ENCODE results near the gene SERPINA1. TPM values are rescaled to one million over a fixed set of nuclear protein-coding genes. Genes with fewer than 3 reads are reported as not detected.

Gene SERPINA1
- total RNA-seq, 1 experiment from 2014 or later: 4.9 TPM

DNA sequence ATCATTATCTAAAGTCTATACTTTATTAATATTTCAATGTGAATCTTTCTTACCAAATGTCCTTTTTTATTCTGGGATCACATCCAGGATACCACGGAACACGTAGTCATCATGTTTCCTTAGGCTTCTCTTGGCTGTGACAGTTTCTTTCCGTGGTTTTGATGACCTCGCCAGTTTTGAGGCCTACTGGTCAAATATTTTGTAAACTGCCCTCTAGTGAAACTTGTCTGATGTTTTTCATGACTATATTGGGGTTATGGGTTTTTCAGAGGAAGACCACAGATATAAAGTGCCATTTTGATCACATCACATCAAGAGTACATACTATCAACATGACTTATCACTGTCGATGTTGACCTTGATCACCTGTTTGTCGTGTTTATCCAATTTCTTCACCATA is 51.1 kb downstream of the SERPINA1 start:
- ATAC-seq (no peak), DNase-seq (ENCODE audit: low read depth, low spot score) (no peak)
- Histone ChIP-seq H3K4me1 (ENCODE audit: control insufficient read depth, insufficient read depth, low read length) (no peaks in the 10 kb centered on the region; the same call in 1 of the 2 replicates), H3K27me3 (ENCODE audit: control insufficient read depth, insufficient read depth, low read length) (no peaks in the 10 kb centered on the region), H3K36me3 (ENCODE audit: control insufficient read depth, insufficient read depth, low read length) (no peaks in the 10 kb centered on the region), H3K9me3 (ENCODE audit: control insufficient read depth, insufficient read depth, low read depth, low read length) (no peaks in the 10 kb centered on the region), H3K4me3 (ENCODE audit: low read depth in 2 of 2, low read length in 2 of 2) (no peak overlapping the region), H3K27ac (ENCODE audit: low read length) (no peak overlapping the region)
- CTCF ChIA-PET: no interaction called here
- in situ Hi-C loops (cut with HindIII; ENCODE audit: low pct_unique_long_range_greater_than_20kb, low sequenced_read_pairs) (no loop called here), intact Hi-C loops (cut with micrococcal nuclease; ENCODE audit: unreplicated experiment) (no loop called here)
- TF ChIP-seq, protein P1, sequence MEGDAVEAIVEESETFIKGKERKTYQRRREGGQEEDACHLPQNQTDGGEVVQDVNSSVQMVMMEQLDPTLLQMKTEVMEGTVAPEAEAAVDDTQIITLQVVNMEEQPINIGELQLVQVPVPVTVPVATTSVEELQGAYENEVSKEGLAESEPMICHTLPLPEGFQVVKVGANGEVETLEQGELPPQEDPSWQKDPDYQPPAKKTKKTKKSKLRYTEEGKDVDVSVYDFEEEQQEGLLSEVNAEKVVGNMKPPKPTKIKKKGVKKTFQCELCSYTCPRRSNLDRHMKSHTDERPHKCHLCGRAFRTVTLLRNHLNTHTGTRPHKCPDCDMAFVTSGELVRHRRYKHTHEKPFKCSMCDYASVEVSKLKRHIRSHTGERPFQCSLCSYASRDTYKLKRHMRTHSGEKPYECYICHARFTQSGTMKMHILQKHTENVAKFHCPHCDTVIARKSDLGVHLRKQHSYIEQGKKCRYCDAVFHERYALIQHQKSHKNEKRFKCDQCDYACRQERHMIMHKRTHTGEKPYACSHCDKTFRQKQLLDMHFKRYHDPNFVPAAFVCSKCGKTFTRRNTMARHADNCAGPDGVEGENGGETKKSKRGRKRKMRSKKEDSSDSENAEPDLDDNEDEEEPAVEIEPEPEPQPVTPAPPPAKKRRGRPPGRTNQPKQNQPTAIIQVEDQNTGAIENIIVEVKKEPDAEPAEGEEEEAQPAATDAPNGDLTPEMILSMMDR (IDR thresholded peaks at IDR 0.05): no peak
- TF ChIP-seq TCF7L2 (IDR thresholded peaks at IDR 0.05; ENCODE audit: low read depth, low read length): no peak
- TF ChIP-seq, protein P2, sequence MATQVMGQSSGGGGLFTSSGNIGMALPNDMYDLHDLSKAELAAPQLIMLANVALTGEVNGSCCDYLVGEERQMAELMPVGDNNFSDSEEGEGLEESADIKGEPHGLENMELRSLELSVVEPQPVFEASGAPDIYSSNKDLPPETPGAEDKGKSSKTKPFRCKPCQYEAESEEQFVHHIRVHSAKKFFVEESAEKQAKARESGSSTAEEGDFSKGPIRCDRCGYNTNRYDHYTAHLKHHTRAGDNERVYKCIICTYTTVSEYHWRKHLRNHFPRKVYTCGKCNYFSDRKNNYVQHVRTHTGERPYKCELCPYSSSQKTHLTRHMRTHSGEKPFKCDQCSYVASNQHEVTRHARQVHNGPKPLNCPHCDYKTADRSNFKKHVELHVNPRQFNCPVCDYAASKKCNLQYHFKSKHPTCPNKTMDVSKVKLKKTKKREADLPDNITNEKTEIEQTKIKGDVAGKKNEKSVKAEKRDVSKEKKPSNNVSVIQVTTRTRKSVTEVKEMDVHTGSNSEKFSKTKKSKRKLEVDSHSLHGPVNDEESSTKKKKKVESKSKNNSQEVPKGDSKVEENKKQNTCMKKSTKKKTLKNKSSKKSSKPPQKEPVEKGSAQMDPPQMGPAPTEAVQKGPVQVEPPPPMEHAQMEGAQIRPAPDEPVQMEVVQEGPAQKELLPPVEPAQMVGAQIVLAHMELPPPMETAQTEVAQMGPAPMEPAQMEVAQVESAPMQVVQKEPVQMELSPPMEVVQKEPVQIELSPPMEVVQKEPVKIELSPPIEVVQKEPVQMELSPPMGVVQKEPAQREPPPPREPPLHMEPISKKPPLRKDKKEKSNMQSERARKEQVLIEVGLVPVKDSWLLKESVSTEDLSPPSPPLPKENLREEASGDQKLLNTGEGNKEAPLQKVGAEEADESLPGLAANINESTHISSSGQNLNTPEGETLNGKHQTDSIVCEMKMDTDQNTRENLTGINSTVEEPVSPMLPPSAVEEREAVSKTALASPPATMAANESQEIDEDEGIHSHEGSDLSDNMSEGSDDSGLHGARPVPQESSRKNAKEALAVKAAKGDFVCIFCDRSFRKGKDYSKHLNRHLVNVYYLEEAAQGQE (IDR thresholded peaks at IDR 0.05; ENCODE audit: insufficient read depth in 1 of 2, low read depth in 2 of 2, low read length in 1 of 2): no peak
- no peak for TF ChIP-seq POLR2AphosphoS5 (IDR thresholded peaks at IDR 0.05; ENCODE audit: low read depth, low read length)
- POLR2A ChIA-PET: no interaction called here
- BruUV-seq (replicated peaks): no TSS peak

DNA sequence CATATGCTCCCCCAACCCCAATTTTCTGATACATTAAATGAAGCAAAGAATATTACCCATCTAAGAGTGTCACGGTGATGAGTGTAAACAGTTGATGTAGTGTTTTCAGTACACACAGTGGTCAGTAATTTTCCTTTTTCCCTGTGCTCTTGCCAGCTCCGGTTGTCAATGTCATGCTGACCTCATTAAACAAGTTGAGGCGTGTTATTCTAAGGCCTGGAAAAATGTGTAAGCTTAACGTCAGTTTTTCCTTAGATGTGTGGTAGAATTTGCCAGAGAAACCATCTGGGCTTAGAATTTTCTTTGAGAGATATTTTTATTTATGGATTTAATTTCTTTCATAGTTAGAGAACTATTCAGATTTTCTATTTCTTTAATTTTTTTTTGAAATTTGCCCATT is 53.5 kb downstream of the SERPINA1 start:
- ATAC-seq (no peak), DNase-seq (ENCODE audit: low read depth, low spot score) (no peak)
- TF ChIP-seq, protein P1 (IDR thresholded peaks at IDR 0.05): no peak
- TF ChIP-seq, protein P2 (IDR thresholded peaks at IDR 0.05; ENCODE audit: insufficient read depth in 1 of 2, low read depth in 2 of 2, low read length in 1 of 2): no peak
- TF ChIP-seq POLR2AphosphoS5 (IDR thresholded peaks at IDR 0.05; ENCODE audit: low read depth, low read length) (no peak), SIN3A (IDR thresholded peaks at IDR 0.05; ENCODE audit: borderline replicate concordance, insufficient read depth, low read depth, low read length) (no peak), TCF7L2 (IDR thresholded peaks at IDR 0.05; ENCODE audit: low read depth, low read length) (no peak)
- Histone ChIP-seq H3K27ac (ENCODE audit: low read length) (no peak overlapping the region), H3K9me3 (ENCODE audit: control insufficient read depth, insufficient read depth, low read depth, low read length) (no peaks in the 10 kb centered on the region), H3K36me3 (ENCODE audit: control insufficient read depth, insufficient read depth, low read length) (no peaks in the 10 kb centered on the region), H3K4me1 (ENCODE audit: control insufficient read depth, insufficient read depth, low read length) (no peaks in the 10 kb centered on the region), H3K27me3 (ENCODE audit: control insufficient read depth, insufficient read depth, low read length) (no peaks in the 10 kb centered on the region), H3K4me3 (ENCODE audit: low read depth in 2 of 2, low read length in 2 of 2) (no peak overlapping the region)
- CTCF ChIA-PET: interaction anchor here (0.6 kb wide), 1 partner anchor 1488 kb away, joined by 3 read pairs; no protein-coding TSS in a partner anchor
- BruUV-seq (replicated peaks): no TSS peak
- intact Hi-C loops (cut with micrococcal nuclease; ENCODE audit: unreplicated experiment): no loop called here
- in situ Hi-C loops (cut with HindIII; ENCODE audit: low pct_unique_long_range_greater_than_20kb, low sequenced_read_pairs): no loop called here
- POLR2A ChIA-PET: no interaction called here

Measured in Panc1 (cell line).